Calu3 (cell line): ENCODE measurements around the gene TNFRSF4. TPM values are rescaled to one million over a fixed set of nuclear protein-coding genes. Genes with fewer than 3 reads are reported as not detected.

ENCODE experiments used
- BruUV-seq: library from RNA; stranded (reverse); fragments of 400-500 nt; replicated peaks from 2 replicates; lab custom pipeline; 2021; lab: Mats Ljungman, UMichigan
- CTCF ChIA-PET: fragments of 300-600 bp; sonication (Branson Sonifier 250); formaldehyde crosslinking; loops from one replicate; lab custom pipeline; 2022; ENCODE audit warnings: antibody characterized with exemption; lab: Charles Lee
- DNase-seq: peaks from one replicate; pipeline ENCODE4 v3.0.0; 2022
- H3K27ac Mint-ChIP-seq: one replicate; pipeline ENCODE4 v1.8.0; 2022; ENCODE audit warnings: mixed read lengths; ENCODE audit not compliant: unreplicated experiment
- H3K27me3 Mint-ChIP-seq: one replicate; pipeline ENCODE4 v1.8.0; 2022; ENCODE audit warnings: mixed read lengths; ENCODE audit not compliant: unreplicated experiment
- H3K36me3 Mint-ChIP-seq: one replicate; pipeline ENCODE4 v1.8.0; 2022; ENCODE audit warnings: mild to moderate bottlenecking, moderate library complexity, mixed read lengths; ENCODE audit not compliant: insufficient read depth, unreplicated experiment
- H3K4me1 Mint-ChIP-seq: one replicate; pipeline ENCODE4 v1.8.0; 2022; ENCODE audit warnings: mild to moderate bottlenecking, low read depth, mixed read lengths; ENCODE audit not compliant: unreplicated experiment
- H3K4me3 Mint-ChIP-seq: one replicate; pipeline ENCODE4 v1.8.0; 2022; ENCODE audit warnings: mild to moderate bottlenecking, low read depth, moderate library complexity, mixed read lengths; ENCODE audit not compliant: unreplicated experiment
- H3K9me3 Mint-ChIP-seq: one replicate; pipeline ENCODE4 v1.8.0; 2022; ENCODE audit warnings: low read depth, mixed read lengths; ENCODE audit not compliant: unreplicated experiment
- CTCF ChIP-seq: fragments of 200-600 bp; IDR thresholded peaks from one replicate; pipeline ENCODE4 v1.8.0; 2022; ENCODE audit warnings: antibody characterized with exemption; ENCODE audit not compliant: unreplicated experiment
- intact Hi-C: fragments of 100-400 bp; cut with micrococcal nuclease; formaldehyde crosslinking; loops from one replicate; pipeline ENCODE4 v1.10.0; 2022; ENCODE audit not compliant: unreplicated experiment
- total RNA-seq: library from RNA; stranded (reverse); gene quantifications from 2 replicates; pipeline ENCODE4 v1.2.3, GENCODE V29; 2022

Gene TNFRSF4
- total RNA-seq, 1 experiment from 2014 or later: not detected

DNA sequence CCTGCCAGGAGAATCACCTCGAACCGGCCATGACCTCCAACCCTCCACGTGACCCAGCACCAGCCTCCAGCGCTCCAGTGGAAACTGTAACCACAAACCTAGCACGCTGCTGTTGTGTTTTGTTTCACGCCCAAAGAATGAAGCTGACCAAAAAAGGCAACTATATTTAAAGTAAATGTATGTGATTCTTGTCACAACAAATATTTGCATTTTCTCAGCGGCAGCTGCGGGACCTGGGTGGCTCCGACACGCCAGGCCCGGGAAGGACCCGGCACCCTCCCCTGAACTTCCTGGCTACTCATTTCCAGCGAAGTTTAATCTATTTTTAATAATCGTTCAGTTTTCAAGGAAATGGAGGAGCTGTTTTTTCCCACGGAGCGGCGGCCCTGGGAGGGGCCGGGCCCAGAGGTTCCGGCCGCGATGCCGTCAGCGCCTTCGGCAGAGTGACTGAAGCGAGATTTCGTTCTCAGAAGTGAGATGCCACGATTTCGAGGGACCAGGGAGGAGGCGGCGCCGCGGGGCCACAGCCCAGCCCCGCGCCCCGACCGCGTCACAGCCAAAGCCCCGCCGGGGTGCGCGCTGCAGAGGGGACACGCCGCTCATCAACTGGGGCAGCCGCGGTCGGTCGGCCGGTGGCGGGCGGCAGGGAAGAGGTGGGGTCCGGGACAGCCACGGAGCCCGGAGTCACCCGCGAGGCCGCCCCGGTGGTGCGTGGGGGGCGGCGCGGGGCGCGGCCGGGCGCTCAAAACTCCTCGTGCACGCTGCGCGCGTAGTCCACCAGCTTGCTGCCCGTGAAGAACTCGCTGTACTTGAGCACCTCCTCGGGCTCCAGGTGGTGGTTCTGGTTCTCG, 3.0 kb upstream of the TNFRSF4 start:
- no peak for DNase-seq
- intact Hi-C loops: no loop called here
- Mint-ChIP-seq H3K27me3 (no peaks in the 10 kb centered on the region), H3K4me1 (no peaks in the 10 kb centered on the region), H3K27ac (peak overlapping the region; percentile 50), H3K36me3 (peaks cover 38% of the 10 kb centered on the region), H3K4me3 (no peak overlapping the region), H3K9me3 (no peaks in the 10 kb centered on the region)
- BruUV-seq: TSS peak; percentile 83
- CTCF ChIA-PET: no interaction called here
- no peak for TF ChIP-seq CTCF

GRCh38 chr1:1215881-1216605, 2.1 kb upstream of the TNFRSF4 start:
- H3K4me1 Mint-ChIP-seq: no peaks in the 10 kb centered on the region
- no peak for DNase-seq
- no peak for TF ChIP-seq CTCF
- intact Hi-C loops: no loop called here
- H3K27ac Mint-ChIP-seq: peak overlapping the region; percentile 50
- no peaks in the 10 kb centered on the region for H3K9me3 Mint-ChIP-seq
- no peak overlapping the region for H3K4me3 Mint-ChIP-seq
- CTCF ChIA-PET: no interaction called here
- H3K36me3 Mint-ChIP-seq: peaks cover 36% of the 10 kb centered on the region
- H3K27me3 Mint-ChIP-seq: no peaks in the 10 kb centered on the region
- no TSS peak for BruUV-seq

- Mint-ChIP-seq H3K36me3 (peaks cover 28% of the 10 kb centered on the region), H3K27ac (no peak overlapping the region), H3K9me3 (no peaks in the 10 kb centered on the region), H3K27me3 (no peaks in the 10 kb centered on the region), H3K4me3 (no peak overlapping the region), H3K4me1 (no peaks in the 10 kb centered on the region)
- TF ChIP-seq CTCF: no peak
- CTCF ChIA-PET: no interaction called here
- BruUV-seq: no TSS peak
- DNase-seq: no peak
- intact Hi-C loops: no loop called here
Observed at GRCh38 chr1:1215080-1215676, 1.2 kb upstream of the TNFRSF4 start.

GRCh38 chr1:1212780-1213344, 1.1 kb downstream of the TNFRSF4 start:
- peaks cover 11% of the 10 kb centered on the region for H3K27me3 Mint-ChIP-seq
- no peak overlapping the region for H3K4me3 Mint-ChIP-seq
- no TSS peak for BruUV-seq
- no peak overlapping the region for H3K27ac Mint-ChIP-seq
- CTCF ChIA-PET: no interaction called here
- no peak for TF ChIP-seq CTCF
- no peak for DNase-seq
- intact Hi-C loops: no loop called here
- H3K9me3 Mint-ChIP-seq: no peaks in the 10 kb centered on the region
- peaks cover 8% of the 10 kb centered on the region for H3K4me1 Mint-ChIP-seq
- H3K36me3 Mint-ChIP-seq: peaks cover 22% of the 10 kb centered on the region
